WTC11 (cell line): Measurements from ENCODE around the gene ATP6V1F. TPM values are rescaled to one million over a fixed set of nuclear protein-coding genes. Genes with fewer than 3 reads are reported as not detected.

Source experiments
- ATAC-seq: fragments of 200-7000 bp; cut with Tn5 transposase; 2 replicates; pipeline ENCODE4 v1.10.0; 2021; ENCODE audit warnings: mild to moderate bottlenecking, moderate library complexity
- CTCF ChIA-PET: fragments of 300-600 bp; sonication (Branson Sonifier 250); formaldehyde crosslinking; loops from one replicate; lab custom pipeline; 2021; ENCODE audit warnings: antibody characterized with exemption; lab: Charles Lee
- POLR2A ChIA-PET: fragments of 350-600 bp; sonication (Branson Sonifier 250); formaldehyde crosslinking; loops from one replicate; lab custom pipeline; 2021; ENCODE audit warnings: antibody characterized with exemption; lab: Charles Lee
- DNase-seq: peaks from one replicate; pipeline ENCODE4 v3.0.0; 2021; ENCODE audit warnings: low spot score
- H3K27ac Mint-ChIP-seq: 2 replicates; pipeline ENCODE4 v1.8.0; 2021; ENCODE audit warnings: mixed read lengths
- H3K27me3 Mint-ChIP-seq: 2 replicates; pipeline ENCODE4 v1.8.0; 2021; ENCODE audit warnings: low read depth, mild to moderate bottlenecking, moderate library complexity, mixed read lengths
- H3K36me3 Mint-ChIP-seq: 2 replicates; pipeline ENCODE4 v1.8.0; 2021; ENCODE audit warnings: mixed read lengths
- H3K4me1 Mint-ChIP-seq: 2 replicates; pipeline ENCODE4 v1.8.0; 2022; ENCODE audit warnings: mixed read lengths
- H3K4me3 Mint-ChIP-seq: 2 replicates; pipeline ENCODE4 v1.8.0; 2021; ENCODE audit warnings: mild to moderate bottlenecking, moderate library complexity, mixed read lengths
- H3K9me3 Mint-ChIP-seq: 2 replicates; pipeline ENCODE4 v1.8.0; 2021; ENCODE audit warnings: mixed read lengths
- GABPB1 ChIP-seq: sonication (generic); formaldehyde crosslinking; IDR thresholded peaks from 2 replicates; pipeline ENCODE4 v1.8.1; 2023; ENCODE audit warnings: mild to moderate bottlenecking, missing genetic modification reagents
- GRHL2 ChIP-seq: fragments of 250-450 bp; sonication (Bioruptor Pico); IDR thresholded peaks from 2 replicates; pipeline ENCODE4 v1.8.0; 2022; ENCODE audit warnings: mild to moderate bottlenecking, moderate library complexity; ENCODE audit not compliant: insufficient replicate concordance, severe bottlenecking
- JAZF1 ChIP-seq: fragments of 250-450 bp; sonication (Bioruptor Pico); IDR thresholded peaks from 2 replicates; pipeline ENCODE4 v1.9.0; 2021; ENCODE audit warnings: moderate library complexity, mild to moderate bottlenecking, inconsistent platforms
- JUN ChIP-seq: sonication (generic); formaldehyde crosslinking; IDR thresholded peaks from 2 replicates; pipeline ENCODE4 v1.8.0; 2023; ENCODE audit warnings: mild to moderate bottlenecking, missing genetic modification reagents
- KAT7 ChIP-seq: sonication (generic); formaldehyde crosslinking; IDR thresholded peaks from 2 replicates; pipeline ENCODE4 v1.8.1; 2023; ENCODE audit warnings: missing genetic modification reagents, mild to moderate bottlenecking, borderline replicate concordance
- SMAD3 ChIP-seq: sonication (generic); formaldehyde crosslinking; IDR thresholded peaks from 2 replicates; pipeline ENCODE4 v1.8.0; 2022; ENCODE audit warnings: missing genetic modification reagents, mild to moderate bottlenecking, borderline replicate concordance
- SMAD4 ChIP-seq: sonication (generic); formaldehyde crosslinking; IDR thresholded peaks from 2 replicates; pipeline ENCODE4 v1.8.0; 2022; ENCODE audit warnings: mild to moderate bottlenecking, missing genetic modification reagents
- SOX15 ChIP-seq: fragments of 250-450 bp; sonication (Bioruptor Pico); IDR thresholded peaks from 2 replicates; pipeline ENCODE4 v1.9.0; 2021; ENCODE audit warnings: mild to moderate bottlenecking
- TEAD1 ChIP-seq: sonication (generic); formaldehyde crosslinking; IDR thresholded peaks from 2 replicates; pipeline ENCODE4 v1.8.0; 2022; ENCODE audit warnings: mild to moderate bottlenecking, missing genetic modification reagents
- TEAD4 ChIP-seq: sonication (generic); formaldehyde crosslinking; IDR thresholded peaks from 2 replicates; pipeline ENCODE4 v1.8.0; 2022; ENCODE audit warnings: mild to moderate bottlenecking, missing genetic modification reagents
- TP53 ChIP-seq: sonication (generic); formaldehyde crosslinking; IDR thresholded peaks from 2 replicates; pipeline ENCODE4 v1.8.1; 2023; ENCODE audit warnings: mild to moderate bottlenecking, missing genetic modification reagents
- ZNF121 ChIP-seq: sonication (generic); formaldehyde crosslinking; IDR thresholded peaks from 2 replicates; pipeline ENCODE4 v1.8.0; 2023; ENCODE audit warnings: missing genetic modification reagents
- ZNF671 ChIP-seq: fragments of 250-450 bp; sonication (Bioruptor Pico); IDR thresholded peaks from 2 replicates; pipeline ENCODE4 v1.8.0; 2021; ENCODE audit warnings: mild to moderate bottlenecking
- total RNA-seq: library from RNA; stranded (reverse); gene quantifications from 3 replicates; pipeline ENCODE4 v1.2.3, GENCODE V29; 2021
- TF ChIP-seq, protein P1 (sequence below): sonication (generic); formaldehyde crosslinking; IDR thresholded peaks from 2 replicates; pipeline ENCODE4 v1.8.1; 2022; ENCODE audit warnings: mild to moderate bottlenecking, missing genetic modification reagents, moderate library complexity, borderline replicate concordance
- TF ChIP-seq, protein P2 (sequence below): sonication (generic); formaldehyde crosslinking; conservative IDR thresholded peaks from 2 replicates; pipeline ENCODE4 v1.8.1; 2022; ENCODE audit warnings: mild to moderate bottlenecking, missing genetic modification reagents
- TF ChIP-seq, protein P3 (sequence below): fragments of 250-450 bp; sonication (Bioruptor Pico); IDR thresholded peaks from 2 replicates; pipeline ENCODE4 v1.9.0; 2021; ENCODE audit warnings: mild to moderate bottlenecking, borderline replicate concordance
- TF ChIP-seq, protein P4 (sequence below): sonication (generic); formaldehyde crosslinking; IDR thresholded peaks from 2 replicates; pipeline ENCODE4 v1.8.0; 2022; ENCODE audit warnings: mild to moderate bottlenecking, missing genetic modification reagents
- TF ChIP-seq, protein P5 (sequence below): sonication (generic); formaldehyde crosslinking; conservative IDR thresholded peaks from 2 replicates; pipeline ENCODE4 v1.8.1; 2023; ENCODE audit warnings: mild to moderate bottlenecking, low read depth, missing genetic modification reagents, moderate library complexity
- TF ChIP-seq, protein P6 (sequence below): fragments of 250-450 bp; sonication (Bioruptor Pico); IDR thresholded peaks from 2 replicates; pipeline ENCODE4 v2.1.2; 2022; ENCODE audit warnings: mild to moderate bottlenecking, moderate library complexity

ATP6V1F gene
- total RNA-seq, 1 experiment from 2014 or later = 117 TPM

DNA sequence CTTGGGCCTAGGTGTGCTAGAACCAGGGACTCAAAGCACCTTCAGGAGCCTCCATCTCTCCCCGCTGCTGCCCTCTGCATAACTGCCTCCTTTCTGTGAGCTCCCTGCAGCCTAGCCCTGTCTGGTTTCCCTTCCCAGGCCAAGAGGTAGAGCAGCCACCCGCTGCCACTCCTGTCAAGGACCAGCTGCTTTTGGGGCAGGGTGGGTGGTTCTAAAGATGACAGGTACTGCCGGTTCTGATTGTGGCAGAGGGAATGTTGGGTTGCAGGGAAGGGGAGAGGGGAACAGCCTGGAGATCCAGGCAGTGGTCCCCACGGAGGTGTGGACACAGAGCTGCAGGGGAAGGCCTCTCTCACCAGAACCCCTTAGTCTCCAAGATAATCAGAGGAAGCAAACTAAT lies 36.1 kb upstream of the ATP6V1F start:
- peaks cover 16% of the 10 kb centered on the region for H3K4me1 Mint-ChIP-seq
- H3K27ac Mint-ChIP-seq = peak overlapping the region; percentile 57; the same call in 1 of the 2 replicates
- no peaks in the 10 kb centered on the region for H3K9me3 Mint-ChIP-seq
- H3K27me3 Mint-ChIP-seq = peaks cover 28% of the 10 kb centered on the region
- no peak for DNase-seq
- ChIA-PET POLR2A (interaction anchor here (0.7 kb wide), 2 partner anchors 21 to 42 kb away, joined by 3 read pairs; no protein-coding TSS in a partner anchor), CTCF (interaction anchor here (0.7 to 1.2 kb wide), 3 partner anchors 37 to 128 kb away, joined by 3 to 6 read pairs (median 3); no protein-coding TSS in a partner anchor)
- no peak for ATAC-seq
- TF ChIP-seq JAZF1 (CRISPR knock-in tag) (no peak), TP53 (CRISPR knock-in tag) (no peak), ZNF121 (CRISPR knock-in tag) (no peak), TEAD4 (CRISPR knock-in tag) (no peak), TEAD1 (CRISPR knock-in tag) (no peak), KAT7 (CRISPR knock-in tag) (no peak), GRHL2 (CRISPR knock-in tag) (no peak), SMAD3 (no peak), ZNF671 (CRISPR knock-in tag) (no peak), GABPB1 (no peak), SMAD4 (CRISPR knock-in tag) (no peak), JUN (no peak), SOX15 (no peak)
- TF ChIP-seq, protein P1, sequence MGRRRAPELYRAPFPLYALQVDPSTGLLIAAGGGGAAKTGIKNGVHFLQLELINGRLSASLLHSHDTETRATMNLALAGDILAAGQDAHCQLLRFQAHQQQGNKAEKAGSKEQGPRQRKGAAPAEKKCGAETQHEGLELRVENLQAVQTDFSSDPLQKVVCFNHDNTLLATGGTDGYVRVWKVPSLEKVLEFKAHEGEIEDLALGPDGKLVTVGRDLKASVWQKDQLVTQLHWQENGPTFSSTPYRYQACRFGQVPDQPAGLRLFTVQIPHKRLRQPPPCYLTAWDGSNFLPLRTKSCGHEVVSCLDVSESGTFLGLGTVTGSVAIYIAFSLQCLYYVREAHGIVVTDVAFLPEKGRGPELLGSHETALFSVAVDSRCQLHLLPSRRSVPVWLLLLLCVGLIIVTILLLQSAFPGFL (CRISPR knock-in tag) = no peak
- TF ChIP-seq, protein P2, sequence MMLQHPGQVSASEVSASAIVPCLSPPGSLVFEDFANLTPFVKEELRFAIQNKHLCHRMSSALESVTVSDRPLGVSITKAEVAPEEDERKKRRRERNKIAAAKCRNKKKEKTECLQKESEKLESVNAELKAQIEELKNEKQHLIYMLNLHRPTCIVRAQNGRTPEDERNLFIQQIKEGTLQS (CRISPR knock-in tag) = no peak
- TF ChIP-seq, protein P3, sequence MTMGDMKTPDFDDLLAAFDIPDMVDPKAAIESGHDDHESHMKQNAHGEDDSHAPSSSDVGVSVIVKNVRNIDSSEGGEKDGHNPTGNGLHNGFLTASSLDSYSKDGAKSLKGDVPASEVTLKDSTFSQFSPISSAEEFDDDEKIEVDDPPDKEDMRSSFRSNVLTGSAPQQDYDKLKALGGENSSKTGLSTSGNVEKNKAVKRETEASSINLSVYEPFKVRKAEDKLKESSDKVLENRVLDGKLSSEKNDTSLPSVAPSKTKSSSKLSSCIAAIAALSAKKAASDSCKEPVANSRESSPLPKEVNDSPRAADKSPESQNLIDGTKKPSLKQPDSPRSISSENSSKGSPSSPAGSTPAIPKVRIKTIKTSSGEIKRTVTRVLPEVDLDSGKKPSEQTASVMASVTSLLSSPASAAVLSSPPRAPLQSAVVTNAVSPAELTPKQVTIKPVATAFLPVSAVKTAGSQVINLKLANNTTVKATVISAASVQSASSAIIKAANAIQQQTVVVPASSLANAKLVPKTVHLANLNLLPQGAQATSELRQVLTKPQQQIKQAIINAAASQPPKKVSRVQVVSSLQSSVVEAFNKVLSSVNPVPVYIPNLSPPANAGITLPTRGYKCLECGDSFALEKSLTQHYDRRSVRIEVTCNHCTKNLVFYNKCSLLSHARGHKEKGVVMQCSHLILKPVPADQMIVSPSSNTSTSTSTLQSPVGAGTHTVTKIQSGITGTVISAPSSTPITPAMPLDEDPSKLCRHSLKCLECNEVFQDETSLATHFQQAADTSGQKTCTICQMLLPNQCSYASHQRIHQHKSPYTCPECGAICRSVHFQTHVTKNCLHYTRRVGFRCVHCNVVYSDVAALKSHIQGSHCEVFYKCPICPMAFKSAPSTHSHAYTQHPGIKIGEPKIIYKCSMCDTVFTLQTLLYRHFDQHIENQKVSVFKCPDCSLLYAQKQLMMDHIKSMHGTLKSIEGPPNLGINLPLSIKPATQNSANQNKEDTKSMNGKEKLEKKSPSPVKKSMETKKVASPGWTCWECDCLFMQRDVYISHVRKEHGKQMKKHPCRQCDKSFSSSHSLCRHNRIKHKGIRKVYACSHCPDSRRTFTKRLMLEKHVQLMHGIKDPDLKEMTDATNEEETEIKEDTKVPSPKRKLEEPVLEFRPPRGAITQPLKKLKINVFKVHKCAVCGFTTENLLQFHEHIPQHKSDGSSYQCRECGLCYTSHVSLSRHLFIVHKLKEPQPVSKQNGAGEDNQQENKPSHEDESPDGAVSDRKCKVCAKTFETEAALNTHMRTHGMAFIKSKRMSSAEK (CRISPR knock-in tag) = no peak
- TF ChIP-seq, protein P4, sequence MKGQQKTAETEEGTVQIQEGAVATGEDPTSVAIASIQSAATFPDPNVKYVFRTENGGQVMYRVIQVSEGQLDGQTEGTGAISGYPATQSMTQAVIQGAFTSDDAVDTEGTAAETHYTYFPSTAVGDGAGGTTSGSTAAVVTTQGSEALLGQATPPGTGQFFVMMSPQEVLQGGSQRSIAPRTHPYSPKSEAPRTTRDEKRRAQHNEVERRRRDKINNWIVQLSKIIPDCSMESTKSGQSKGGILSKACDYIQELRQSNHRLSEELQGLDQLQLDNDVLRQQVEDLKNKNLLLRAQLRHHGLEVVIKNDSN (CRISPR knock-in tag) = no peak
- TF ChIP-seq, protein P5, sequence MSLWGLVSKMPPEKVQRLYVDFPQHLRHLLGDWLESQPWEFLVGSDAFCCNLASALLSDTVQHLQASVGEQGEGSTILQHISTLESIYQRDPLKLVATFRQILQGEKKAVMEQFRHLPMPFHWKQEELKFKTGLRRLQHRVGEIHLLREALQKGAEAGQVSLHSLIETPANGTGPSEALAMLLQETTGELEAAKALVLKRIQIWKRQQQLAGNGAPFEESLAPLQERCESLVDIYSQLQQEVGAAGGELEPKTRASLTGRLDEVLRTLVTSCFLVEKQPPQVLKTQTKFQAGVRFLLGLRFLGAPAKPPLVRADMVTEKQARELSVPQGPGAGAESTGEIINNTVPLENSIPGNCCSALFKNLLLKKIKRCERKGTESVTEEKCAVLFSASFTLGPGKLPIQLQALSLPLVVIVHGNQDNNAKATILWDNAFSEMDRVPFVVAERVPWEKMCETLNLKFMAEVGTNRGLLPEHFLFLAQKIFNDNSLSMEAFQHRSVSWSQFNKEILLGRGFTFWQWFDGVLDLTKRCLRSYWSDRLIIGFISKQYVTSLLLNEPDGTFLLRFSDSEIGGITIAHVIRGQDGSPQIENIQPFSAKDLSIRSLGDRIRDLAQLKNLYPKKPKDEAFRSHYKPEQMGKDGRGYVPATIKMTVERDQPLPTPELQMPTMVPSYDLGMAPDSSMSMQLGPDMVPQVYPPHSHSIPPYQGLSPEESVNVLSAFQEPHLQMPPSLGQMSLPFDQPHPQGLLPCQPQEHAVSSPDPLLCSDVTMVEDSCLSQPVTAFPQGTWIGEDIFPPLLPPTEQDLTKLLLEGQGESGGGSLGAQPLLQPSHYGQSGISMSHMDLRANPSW = no peak
- TF ChIP-seq, protein P6, sequence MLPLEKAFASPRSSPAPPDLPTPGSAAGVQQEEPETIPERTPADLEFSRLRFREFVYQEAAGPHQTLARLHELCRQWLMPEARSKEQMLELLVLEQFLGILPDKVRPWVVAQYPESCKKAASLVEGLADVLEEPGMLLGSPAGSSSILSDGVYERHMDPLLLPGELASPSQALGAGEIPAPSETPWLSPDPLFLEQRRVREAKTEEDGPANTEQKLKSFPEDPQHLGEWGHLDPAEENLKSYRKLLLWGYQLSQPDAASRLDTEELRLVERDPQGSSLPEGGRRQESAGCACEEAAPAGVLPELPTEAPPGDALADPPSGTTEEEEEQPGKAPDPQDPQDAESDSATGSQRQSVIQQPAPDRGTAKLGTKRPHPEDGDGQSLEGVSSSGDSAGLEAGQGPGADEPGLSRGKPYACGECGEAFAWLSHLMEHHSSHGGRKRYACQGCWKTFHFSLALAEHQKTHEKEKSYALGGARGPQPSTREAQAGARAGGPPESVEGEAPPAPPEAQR = no peak
- H3K4me3 Mint-ChIP-seq = no peak overlapping the region
- no peaks in the 10 kb centered on the region for H3K36me3 Mint-ChIP-seq
